Placental pericyte (primary cell): ENCODE measurements around the gene TFDP1. TPM values are rescaled to one million over a fixed set of nuclear protein-coding genes. Genes with fewer than 3 reads are reported as not detected.

Experiments
- total RNA-seq: library from RNA; depleted of rRNA; stranded (reverse); fragments of >200 nt; gene quantifications from 2 replicates; pipeline ENCODE4 v1.2.3, GENCODE V29; 2012

The TFDP1 gene, protein sequence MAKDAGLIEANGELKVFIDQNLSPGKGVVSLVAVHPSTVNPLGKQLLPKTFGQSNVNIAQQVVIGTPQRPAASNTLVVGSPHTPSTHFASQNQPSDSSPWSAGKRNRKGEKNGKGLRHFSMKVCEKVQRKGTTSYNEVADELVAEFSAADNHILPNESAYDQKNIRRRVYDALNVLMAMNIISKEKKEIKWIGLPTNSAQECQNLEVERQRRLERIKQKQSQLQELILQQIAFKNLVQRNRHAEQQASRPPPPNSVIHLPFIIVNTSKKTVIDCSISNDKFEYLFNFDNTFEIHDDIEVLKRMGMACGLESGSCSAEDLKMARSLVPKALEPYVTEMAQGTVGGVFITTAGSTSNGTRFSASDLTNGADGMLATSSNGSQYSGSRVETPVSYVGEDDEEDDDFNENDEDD
- 47.1 and 117 TPM in 2 replicates for total RNA-seq

DNA sequence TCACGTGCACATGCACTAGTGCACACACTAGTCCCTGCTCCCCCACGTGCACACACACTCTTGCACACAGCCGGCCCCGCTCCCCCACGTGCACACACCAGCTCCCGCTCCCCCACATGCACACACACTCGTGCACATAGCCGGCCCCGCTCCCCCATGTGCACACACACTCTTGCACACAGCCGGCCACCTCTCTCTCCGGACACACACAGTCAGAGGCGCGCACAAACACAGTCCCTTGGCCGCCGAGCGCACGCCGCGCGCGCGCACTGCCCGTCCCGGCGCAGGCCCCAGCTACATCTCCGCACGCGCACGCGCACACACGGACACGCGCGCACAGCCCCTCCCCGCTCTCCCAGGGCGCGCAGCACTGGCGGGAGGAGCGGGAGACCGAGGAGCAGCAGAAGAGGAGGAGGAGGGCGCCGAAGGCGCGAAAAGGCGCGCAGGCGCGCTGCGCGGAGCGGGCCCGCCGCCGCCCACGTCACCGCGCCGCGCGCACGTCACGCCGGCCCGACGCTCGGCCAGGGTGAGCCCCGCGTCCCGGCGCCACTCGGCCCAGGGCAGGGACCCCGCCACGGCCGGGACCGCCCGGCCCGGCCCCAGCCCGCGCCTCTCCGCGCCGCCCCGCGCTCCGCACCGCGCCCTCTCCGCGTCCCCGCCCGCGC, at the start of gene TFDP1:
Gene TFDP1, plus strand, starts transcription at position 549 of the 665 bp plus-strand sequence. CDS start 1,085 bp downstream, outside the sequence.

GRCh38 chr13:113657851-113658741, 73.5 kb downstream of the TFDP1 start, which contains the start of gene ATP4B:
ATP4B (minus strand) TSS chr13:113658198; CDS start chr13:113658144, 54 bp downstream.

DNA sequence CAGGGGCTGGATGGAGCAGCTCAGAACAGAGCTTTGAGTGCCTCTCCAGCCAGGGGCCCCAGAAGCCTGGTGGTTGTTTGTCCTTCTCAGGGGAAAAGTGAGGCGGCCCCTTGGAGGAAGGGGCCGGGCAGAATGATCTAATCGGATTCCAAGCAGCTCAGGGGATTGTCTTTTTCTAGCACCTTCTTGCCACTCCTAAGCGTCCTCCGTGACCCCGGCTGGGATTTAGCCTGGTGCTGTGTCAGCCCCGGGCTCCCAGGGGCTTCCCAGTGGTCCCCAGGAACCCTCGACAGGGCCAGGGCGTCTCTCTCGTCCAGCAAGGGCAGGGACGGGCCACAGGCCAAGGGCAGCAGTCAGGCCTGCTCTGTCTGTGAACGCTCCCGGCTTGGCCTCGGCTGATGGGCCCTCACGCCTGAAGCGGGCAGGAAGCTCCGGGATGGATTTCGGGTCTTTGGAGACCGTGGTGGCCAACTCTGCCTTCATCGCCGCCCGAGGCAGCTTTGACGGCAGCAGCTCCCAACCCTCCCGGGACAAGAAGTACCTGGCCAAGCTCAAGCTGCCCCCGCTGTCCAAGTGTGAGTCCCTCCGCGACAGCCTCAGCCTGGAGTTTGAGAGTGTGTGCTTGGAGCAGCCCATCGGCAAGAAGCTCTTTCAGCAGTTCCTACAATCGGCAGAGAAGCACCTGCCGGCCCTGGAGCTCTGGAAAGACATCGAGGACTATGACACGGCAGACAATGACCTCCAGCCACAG, 82.6 kb downstream of the TFDP1 start, which contains the start of gene GRK1:
Gene GRK1, plus strand, starts transcription at position 269 of the 751 bp plus-strand sequence. Its CDS starts 168 bp downstream, at position 437.

Other genes with a start within 250 kb of the TFDP1 start
- gene GRTP1, start 220.6 kb upstream of the TFDP1 start, total RNA-seq = 0.72 and 2.0 TPM in 2 replicates
- 3.3 and 9.2 TPM in 2 replicates for gene ADPRHL1, start 131.3 kb upstream of the TFDP1 start, total RNA-seq
- 9.7 and 11.6 TPM in 2 replicates for gene DCUN1D2, start 94.0 kb upstream of the TFDP1 start, total RNA-seq
- gene ATP4B, start 73.4 kb downstream of the TFDP1 start, total RNA-seq = not detected in 2 replicates
- under 0.01 TPM in 1 of 2 replicates, not detected in the other for gene GRK1, start 82.5 kb downstream of the TFDP1 start, total RNA-seq
- 0.66 and 2.4 TPM in 2 replicates for gene TMEM255B, start 174.5 kb downstream of the TFDP1 start, total RNA-seq